ENCODE data around the gene NES.

NES gene, protein sequence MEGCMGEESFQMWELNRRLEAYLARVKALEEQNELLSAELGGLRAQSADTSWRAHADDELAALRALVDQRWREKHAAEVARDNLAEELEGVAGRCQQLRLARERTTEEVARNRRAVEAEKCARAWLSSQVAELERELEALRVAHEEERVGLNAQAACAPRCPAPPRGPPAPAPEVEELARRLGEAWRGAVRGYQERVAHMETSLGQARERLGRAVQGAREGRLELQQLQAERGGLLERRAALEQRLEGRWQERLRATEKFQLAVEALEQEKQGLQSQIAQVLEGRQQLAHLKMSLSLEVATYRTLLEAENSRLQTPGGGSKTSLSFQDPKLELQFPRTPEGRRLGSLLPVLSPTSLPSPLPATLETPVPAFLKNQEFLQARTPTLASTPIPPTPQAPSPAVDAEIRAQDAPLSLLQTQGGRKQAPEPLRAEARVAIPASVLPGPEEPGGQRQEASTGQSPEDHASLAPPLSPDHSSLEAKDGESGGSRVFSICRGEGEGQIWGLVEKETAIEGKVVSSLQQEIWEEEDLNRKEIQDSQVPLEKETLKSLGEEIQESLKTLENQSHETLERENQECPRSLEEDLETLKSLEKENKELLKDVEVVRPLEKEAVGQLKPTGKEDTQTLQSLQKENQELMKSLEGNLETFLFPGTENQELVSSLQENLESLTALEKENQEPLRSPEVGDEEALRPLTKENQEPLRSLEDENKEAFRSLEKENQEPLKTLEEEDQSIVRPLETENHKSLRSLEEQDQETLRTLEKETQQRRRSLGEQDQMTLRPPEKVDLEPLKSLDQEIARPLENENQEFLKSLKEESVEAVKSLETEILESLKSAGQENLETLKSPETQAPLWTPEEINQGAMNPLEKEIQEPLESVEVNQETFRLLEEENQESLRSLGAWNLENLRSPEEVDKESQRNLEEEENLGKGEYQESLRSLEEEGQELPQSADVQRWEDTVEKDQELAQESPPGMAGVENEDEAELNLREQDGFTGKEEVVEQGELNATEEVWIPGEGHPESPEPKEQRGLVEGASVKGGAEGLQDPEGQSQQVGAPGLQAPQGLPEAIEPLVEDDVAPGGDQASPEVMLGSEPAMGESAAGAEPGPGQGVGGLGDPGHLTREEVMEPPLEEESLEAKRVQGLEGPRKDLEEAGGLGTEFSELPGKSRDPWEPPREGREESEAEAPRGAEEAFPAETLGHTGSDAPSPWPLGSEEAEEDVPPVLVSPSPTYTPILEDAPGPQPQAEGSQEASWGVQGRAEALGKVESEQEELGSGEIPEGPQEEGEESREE (N-terminal part only)

DNA sequence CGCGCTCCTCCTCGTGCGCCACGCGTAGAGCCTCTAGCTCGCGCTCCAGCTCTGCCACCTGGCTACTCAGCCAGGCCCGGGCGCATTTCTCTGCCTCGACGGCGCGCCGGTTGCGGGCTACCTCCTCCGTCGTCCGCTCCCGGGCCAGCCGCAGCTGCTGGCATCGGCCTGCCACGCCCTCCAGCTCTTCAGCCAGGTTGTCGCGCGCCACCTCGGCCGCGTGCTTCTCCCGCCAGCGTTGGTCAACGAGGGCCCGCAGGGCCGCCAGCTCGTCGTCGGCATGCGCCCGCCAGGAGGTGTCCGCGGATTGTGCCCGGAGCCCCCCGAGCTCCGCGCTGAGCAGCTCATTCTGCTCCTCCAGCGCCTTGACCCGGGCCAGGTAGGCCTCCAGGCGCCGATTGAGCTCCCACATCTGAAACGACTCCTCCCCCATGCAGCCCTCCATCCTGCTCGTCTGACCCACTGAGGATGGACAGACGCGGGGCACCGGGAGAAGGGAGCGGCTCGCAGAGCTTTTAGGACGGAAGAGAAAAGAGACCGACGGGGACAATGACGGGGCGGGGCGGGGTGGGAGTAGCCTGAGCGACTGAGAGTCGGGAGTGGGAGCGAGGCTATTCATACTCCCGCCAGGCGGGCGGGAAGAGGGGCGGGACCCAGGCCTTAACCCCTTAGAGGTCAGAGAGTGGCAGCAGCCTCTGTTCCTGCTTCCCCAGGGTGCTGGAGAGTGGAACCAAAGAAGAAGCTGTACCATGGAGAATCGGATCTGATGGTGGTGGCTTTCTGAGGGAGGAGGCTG is at the start of gene NES:
NES (minus strand) TSS at position 588 of the 796 bp plus-strand sequence; CDS start at position 445, 143 bp downstream.
- DNase-seq, result no peak

DNA sequence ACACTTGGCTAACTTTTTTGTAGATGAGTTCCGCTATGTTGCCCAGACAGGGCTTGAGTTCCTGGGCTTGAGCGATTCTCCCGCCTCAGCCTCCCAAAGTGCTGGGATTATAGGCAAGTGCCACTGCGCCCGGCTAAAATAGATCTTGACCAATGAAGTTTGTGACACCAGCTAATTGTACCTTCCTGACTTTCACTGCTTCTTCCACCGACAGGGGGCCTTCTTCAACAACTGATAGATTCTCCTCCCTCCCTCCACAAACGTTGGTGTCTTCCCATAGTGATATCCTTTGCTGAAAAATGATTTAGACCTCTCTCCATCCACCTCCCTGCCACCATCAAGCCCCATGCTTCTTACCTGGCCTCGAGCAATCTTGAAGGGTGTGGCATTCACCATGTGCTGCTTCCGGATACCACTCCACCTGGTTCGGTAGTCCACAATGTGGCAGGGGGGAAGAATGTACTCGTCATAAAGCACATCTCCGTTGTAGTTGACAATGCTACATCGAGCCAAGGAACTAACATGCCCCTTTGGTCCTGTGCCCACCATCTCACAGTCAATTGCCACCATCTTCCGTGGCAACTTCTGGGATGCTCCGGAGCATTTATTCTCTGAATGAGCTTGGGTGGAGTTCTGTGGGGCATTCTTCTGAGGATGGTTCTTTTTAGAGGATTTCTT is 49.5 kb upstream of the NES start:
- peak; percentile 69 for DNase-seq

DNA sequence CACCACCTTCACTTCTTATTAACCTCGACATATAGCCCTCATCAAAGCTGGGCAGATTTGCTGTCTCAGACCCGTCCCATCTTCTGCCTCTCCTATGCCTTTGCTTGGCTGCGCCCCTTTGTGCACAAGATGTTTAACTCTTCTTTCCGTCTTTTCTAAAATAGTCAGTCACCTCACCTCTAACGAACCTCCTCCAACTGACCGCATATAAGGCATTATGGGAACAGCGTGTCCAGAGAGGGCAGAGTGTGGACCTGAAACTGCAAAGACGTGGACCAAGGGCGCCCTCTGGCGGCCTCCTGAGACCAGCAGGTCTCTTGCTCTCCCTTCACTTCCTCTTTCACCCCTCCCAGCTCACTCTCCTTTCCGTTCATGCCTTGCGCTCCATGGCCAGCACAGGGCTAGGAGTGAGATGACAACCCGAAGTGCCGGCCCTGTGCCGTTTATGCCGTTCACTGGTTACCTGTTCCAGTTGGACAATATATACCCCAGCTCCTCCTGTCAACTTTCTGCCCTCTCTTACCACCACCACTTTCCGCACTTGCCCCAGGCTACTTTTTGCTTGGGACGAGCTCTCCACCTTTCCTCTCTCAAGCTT is 48.6 kb upstream of the NES start:
- peak; percentile 88 for DNase-seq

DNA sequence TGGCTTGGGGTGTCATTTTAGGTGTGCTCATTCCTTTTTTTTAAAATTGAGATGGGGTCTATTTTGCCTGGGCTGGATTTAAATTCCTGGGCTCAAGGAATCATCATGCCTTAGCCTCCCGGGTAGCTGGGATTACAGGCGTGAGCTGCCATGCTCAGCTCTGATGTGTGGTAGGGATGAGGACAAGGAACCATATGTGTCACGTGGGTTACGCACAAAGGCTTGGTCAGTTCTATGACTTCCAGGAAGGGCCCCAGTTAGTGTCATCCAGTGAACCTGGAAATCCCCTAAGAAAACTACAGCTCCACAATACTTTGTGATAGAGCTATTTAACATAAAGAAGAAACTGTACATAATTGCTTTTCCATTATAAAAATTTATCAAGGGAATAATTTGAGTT is 44.3 kb upstream of the NES start:
- no peak for DNase-seq

DNA sequence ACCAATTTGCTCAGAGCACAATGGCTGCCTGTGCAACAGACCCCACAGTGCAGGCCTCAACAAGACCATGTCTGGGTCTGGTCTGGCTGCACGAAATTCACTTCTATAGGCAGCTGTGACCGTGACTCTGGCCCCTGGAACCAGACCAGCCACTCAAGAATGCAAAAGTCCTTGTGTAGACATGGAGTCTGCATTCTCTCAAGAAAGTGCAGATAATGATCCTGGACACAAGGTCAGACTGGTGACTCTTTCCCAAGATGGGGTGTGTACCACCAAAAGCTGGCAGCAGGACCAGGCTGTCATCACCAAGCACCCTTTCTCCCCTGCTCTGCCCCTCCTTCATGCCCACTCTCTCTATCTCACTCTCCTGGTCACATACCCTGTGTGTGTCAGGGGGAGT is 43.9 kb upstream of the NES start:
- DNase-seq, result no peak

DNA sequence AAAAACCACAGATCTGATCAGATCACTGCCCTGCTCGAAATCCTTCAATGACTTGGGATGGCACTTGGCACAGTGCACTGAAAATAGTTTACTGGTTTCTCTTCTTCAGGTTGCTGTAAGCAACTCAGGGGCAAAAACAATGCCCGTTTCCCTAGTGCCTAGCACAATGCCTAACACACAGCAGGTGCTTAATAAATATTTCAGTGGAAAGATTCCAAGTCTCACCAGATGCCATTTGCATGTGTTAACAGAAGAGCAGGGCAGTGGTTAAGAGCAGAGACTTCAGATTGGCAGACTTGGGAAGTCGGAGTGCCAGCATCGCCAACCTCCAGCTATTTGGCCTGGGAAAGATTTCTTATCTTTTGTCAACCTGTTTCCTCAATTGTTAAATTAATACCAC is 40.1 kb upstream of the NES start:
- DNase-seq, result no peak

DNA sequence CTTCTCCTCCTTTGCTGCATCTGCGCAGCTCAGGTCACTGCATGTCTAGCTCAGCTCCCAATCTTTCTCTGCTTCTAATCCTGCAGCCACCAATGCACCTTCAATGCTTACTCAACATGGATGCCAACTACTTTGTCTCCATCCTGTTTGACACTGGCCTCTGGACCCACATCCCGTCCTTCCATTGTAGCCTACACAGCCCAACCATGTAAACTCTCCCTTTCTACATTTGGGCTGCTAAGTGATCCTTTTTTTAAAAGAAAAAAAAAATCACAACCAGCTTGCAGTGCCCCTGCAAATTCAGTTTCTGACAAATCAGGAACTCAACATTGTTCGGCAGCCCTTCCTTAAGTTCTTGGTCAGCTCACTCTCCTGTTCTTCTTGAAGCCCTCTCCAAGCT is 37.6 kb upstream of the NES start:
- DNase-seq, result no peak

DNA sequence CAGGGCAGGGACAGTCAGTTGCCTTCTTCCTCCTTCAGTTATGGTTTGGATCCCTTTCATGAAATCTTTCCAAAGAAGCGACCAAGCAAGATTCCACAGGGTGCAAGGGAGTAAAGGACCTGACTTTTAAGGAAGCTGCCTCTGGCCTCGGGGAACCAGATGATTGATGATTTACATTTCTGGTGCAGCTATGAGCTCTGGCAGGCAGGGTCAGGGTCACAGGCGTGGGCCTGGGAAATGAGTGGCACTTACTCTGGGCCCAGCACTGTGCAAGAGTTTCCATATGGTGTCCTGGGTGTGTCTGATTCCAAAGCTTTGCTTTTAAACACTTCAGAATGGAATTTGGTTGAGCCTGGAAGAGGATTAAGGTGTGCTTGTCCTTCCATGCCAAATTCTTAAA is 35.4 kb upstream of the NES start:
- DNase-seq, result no peak

DNA sequence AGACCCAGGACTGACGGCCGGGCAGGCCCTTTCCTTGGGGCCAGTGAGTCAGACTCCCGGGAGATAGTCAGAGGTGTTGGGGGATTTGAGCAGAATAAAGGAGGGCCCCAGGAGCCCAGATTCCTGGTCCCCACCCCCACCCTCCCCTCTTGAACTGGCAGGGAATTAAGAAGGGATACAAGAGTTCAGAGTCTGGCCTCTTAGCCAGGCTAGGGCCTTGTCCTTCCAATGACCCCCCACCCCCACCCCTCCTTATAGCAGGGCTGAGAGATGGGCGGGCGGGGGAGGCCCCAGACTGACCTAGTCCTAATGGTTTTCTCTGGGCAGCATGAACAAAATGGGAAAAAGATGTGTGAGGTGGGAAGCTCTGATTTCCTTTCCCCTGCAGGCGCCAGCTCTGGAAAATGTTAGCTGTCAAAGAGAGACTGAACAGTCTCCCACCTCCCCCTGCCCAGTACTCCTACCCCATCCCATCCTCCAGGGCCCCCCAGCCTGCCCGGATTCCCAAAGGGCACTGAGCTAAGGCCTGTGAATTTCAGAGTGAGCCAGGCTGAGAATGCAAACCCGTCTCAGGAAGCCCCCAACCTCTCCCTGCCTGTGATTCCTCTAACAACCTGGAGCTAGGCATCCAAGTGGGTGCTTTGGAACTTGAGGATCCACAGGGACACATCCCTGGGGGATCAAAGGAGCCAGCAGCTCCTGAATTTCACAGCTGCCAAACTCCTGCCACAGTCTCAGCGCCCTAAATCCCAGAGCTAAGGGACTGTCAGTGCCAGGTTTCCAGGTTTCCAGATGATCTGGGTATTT is 34.0 kb upstream of the NES start:
- DNase-seq, result no peak

DNA sequence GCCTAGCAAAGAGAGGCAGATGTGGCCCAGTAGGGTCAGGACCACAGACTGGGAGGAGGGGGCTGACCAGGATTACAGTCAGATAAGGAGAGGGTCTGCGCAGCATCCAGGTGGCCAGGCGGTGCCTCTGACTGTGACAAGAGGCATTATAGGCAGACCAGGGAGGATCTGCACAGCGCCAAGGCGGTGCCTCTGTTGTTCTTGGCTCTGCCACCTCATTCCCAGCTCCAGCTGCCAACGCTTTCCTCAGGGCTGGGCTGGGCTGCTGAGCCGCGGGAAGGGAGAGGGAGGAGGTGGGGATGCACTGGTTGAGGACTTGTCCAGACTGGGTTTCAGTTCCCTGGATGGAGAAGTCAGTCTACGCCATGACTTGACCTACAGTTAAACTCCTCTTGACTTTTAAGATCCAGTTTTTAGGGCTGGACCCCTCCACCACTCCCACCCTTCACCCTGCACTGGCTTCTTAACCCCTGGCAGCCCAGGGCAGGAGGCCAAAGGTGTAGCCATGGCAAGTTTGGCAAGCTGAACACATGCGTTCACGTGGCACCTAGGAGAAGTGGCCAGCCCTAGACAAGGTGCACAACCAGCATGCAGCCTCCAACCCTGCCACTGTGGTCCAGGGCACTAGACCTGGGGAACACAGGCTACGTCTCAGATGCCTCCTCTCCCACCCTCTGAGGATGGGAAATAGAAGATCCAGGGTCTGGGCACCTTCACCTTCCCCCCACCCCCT is 32.7 kb upstream of the NES start:
- no peak for DNase-seq

DNA sequence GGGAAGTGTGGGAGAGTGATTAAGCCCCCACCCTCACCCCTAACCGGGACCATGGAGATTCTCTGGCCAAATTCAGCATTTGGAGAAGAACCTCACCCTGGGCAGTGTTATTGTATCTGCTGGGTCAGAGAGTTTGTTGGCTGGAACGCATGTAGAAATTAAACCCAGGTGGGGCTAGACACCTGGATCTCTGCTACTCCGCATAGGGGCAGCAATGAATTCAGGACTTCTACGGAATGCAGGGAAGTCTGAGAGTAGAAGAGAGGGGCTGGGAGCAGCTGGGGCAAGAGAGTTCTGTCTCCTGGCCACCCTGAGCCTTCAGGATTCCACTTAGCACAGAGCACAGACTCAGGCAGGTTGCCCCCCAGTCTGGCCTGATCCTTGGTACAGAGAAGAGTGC is 31.8 kb upstream of the NES start:
- DNase-seq, result no peak

DNA sequence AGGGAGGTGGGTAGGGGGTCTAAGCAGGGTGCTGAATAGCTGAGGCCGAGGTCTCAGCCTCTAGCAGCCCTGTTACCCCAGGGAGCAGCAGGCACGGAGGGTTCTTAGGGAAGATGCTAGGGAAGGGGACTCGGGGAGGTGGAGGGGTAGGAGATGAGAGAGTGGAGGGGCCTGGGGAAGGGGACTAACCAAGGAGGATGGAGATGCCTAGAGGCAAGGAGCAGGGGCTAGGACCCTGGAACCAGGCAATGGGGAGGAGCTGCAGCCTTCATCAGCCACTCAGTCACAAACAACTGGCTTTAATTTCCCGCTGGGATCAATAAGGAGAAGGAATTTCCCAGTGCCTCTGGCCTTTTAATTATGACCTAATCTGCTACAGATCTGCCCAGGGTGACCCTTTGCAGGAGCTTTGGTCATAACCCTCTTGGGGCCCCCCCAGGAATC is 31.0 kb upstream of the NES start:
- DNase-seq, result no peak

DNA sequence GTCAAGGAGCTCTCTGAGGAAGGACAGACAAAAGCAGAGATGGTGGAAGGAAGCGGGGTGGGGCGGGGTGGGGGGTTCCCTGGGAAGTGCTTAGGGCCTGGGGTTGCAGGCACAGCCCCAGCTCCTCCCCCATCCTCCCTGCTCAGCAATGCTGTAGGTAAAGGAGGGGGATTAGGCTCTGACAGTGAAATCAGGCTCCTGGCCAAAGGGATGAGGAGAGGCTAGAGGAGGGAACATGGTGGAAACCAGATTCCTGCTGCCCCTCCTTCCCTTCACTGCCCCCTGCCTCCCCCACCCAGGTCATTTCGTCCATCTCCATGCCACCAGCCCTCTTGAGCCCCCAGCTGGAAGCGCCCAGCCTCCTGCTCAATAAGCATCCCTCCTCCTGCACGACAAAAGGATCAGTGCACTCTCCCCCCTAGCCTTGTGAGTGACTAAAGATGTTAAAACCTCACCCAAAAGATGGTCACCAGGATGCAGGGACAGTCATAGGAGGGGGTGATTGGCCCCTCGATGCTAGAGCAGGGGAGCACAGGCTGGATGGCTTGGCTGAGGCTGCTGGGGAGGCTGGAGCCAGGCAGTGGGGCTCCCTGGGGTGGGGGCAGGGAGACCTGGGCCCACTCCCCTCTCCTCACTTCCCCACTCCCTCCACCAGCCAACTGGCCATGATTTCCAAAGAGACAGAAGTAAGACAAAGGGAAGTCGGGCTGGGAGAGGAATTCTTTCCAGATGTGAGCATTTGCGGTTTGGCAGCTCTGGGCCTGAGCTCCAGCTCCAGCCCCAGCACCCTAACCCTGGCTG is 30.4 kb upstream of the NES start:
- no peak for DNase-seq

DNA sequence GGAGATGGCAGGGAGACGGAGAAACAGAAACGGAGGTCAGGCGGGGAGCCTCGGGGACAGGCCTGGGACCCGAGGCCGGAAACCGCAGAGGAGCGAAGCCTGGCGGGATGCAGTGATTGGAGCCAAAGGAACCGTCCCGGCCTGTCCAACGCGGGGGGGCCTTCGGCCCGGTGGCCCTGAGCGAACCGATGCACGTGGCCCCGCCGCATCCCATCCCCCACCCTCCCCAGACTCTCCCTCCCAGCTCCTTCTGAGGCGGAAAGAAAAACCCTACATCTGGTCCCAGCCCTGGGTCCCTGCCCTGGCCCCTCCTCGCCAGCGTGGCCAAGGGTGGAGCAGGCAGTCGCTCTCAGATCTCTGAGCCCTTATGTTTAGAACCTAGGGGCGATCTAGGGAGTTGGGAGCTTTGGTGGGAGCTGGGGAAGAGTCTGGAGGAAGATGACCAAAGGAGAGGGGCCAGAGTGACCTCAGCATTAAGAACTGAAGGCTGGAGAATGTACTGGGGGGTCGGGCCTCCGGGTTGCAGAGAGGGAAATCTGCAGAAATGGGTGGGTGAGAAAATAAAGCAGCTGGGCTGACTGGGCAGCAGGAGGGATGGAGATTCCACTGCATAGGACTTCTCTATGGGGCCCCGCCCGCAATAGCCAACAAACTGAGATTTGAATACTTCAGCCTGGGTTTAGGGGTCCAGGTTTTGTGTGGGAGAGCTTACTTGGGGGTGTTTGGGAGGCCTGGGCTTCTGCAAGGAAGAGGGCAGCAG is 29.6 kb upstream of the NES start:
- no peak for DNase-seq

DNA sequence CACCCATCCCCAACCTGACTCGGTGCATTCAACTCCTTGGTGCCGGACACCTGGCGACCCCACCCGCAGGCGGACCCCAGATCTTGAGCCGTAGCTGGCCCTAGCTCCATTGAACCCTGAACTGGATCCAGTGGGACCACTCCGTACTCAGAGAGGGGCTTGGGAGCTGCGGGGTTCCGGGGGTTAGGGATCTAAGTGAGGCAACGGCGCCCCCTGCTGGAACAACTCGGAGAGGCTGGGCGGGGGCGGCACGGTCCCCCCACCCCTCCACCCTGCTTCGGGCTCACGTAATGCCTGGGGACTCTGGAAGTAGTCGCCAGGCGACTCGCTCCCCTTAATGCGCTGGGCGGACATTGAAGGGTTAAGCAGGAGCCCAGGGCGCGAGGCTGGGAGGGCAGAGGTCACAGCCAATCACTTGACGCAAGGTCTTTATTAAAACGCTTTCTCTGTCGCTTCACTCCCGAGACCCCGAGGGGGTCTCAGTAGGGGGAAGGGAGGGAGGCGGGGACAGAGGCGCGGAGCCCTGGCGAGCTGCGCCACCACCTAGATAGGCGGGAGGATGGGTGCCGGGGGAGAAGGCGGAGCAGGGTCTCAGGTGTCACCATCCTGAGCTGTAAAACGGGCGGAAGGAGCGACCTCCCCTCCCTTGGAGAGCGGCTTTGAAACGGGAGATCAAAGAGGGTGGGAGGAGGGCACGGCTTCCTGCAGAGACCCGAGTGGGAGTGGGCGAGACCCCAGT is 28.9 kb upstream of the NES start:
- peak; percentile 83 for DNase-seq

DNA sequence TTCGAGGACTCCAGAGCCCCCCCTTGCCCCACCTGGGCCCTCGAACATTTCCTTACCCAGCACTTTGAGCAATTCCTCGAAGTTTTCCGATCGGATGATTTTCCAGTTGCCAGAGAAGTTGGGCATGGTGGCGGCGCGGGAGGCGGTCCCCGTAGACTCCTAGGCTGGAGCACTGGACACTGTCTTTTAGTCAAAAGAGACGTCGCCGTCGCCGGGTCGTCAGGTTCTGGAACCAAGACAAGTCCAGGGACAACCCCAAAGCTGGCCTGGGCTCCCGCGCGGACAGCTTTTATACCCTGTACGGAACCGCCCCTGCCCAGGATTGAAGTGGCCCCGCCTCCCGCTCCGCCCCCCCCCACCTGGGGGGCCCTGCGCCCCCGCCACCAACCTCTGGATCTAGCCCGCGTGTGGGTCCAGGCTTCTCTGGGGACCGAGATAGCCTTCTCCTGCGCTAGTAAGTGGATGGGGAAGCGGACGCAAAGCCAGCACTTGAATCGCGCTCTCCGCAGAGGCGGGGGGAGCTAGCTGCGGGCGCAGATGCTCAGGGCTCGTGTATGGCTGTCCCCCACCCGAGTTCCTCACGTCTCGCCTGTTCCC is 28.2 kb upstream of the NES start, which contains the start of gene CRABP2:
CRABP2 (minus strand) TSS at position 263 of the 597 bp plus-strand sequence; CDS start at position 126, 137 bp downstream.
- peak; percentile 40 for DNase-seq

DNA sequence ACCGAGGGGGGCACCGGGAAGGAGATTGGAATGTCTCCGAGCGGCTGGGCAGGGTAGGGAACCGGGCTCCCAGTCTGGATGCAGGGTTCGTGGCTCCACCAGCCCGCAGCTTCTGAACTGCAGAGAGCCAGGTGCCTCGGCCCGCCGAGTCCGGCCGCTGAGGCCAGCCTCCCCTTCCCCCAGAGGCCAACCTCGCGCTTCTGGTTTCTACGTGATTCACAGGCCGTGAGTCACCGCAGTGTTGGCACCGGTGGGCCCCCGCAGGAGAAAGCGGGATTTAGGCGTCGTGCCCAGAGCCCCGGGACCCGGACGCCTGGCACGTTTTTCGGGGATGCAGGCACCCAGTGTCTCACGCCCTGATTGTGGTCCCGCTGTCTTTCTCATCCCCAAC is 27.7 kb upstream of the NES start:
- DNase-seq, result peak; percentile 71

Data from activated CD4-positive, alpha-beta T cell treated with anti-CD3 and anti-CD28 coated beads for 48 hours (primary cell).